Ramos (cell line): ENCODE measurements around the gene RBM47.

Experiments used
- in situ Hi-C: fragments of 300-500 bp; cut with MboI; formaldehyde crosslinking; loops from one replicate; pipeline ENCODE4 v1.14.3; 2022; ENCODE audit warnings: low sequenced_read_pairs; ENCODE audit not compliant: unreplicated experiment

The RBM47 gene

DNA sequence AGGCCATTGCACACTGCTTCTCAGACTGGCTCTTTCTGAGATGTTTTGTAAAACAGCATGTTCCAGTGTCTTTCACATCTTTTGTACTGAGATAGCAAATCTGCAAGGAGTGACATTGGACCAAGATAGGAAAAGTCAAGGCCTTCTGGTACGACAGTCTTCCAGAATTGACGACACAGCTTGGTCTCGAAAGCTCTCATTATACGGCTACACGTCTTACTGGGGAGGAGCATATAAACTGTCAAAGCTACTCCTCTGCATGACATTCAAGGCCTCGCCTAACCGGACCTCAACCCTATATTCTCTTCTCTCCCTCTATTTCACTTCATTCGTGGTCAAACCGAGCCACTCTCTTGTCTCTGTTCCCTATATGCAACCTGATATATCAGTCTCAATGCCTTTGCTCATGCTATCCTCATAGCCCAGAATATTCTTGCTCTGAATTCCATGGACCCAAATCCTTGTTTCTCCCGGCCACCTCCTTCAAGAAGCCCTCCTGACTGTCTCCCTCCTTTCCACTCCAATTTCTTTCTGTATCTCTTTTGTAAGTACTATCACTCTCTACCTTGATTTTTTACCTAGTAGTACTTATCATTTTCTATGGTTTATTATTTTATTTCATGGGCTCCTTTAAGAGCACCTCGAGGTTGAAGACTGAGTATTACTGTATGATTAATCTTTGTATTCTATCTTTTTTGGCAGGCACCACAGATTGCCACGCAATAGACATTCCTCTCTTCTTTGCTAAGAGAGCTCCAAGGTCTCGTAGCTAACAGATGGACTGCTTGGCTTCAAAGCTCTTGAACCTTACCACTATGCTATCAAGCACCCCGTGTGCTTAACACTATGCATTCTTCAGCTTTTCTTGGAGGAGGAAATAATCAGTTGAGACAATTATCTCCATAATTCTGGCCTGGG lies 35.1 kb downstream of the RBM47 start:
- in situ Hi-C loops: no loop called here

DNA sequence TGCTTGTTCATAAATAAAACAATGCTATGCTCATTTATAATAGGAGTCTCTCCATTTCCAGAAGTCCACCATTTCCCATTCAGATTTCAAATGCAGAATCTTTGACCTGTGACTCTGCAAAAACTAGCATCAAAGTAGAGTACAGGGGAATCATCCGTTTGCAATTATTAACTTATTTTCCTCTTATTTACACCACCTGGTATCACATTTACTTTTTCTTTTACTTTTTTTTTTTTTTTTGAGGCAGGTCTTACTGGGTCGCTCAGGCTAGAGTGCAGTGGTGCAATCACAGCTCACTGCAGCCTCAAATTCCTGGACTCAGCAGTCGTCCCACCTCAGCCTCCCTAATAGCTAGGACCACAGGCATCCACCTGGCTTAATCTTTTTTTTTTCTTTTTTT lies 37.6 kb downstream of the RBM47 start:
- in situ Hi-C loops: no loop called here

DNA sequence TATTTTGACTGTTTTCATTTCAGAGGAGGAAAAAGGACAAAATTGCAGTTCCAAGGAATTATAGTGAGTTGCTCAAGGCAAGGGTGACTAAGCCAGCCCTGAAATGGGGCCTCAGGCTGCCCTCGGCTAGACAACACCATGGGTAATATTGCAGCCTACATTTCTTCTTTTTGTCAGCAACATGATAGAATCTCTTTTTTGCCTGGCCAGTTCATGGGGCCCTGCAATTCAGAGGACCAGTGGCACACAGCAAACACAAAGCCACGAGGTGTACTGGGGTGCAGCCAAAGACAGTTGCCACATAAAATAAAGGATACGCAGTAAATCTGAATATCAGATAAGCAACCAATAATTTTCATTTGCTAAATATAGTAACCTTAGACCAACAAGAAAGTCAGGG lies 41.8 kb downstream of the RBM47 start:
- in situ Hi-C loops: no loop called here

DNA sequence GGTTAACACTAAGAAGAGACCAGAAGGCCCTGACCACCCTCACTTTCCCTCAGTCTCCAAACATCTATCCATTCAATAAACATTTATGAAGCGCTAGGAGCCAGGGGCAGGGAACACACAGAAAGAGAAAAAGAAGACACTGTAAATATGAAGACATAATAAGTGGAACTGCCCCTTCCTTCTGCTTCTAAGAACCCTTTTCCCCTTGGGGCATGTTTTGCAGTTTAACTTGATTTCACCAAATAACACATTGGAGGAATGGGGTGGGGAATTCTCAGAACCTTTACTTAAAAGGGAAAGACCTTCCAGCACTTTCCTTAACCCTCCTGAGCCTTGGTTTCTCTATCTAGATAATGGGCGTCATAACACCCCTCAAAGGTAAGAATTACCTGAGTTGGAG lies 42.3 kb downstream of the RBM47 start:
- in situ Hi-C loops: no loop called here

DNA sequence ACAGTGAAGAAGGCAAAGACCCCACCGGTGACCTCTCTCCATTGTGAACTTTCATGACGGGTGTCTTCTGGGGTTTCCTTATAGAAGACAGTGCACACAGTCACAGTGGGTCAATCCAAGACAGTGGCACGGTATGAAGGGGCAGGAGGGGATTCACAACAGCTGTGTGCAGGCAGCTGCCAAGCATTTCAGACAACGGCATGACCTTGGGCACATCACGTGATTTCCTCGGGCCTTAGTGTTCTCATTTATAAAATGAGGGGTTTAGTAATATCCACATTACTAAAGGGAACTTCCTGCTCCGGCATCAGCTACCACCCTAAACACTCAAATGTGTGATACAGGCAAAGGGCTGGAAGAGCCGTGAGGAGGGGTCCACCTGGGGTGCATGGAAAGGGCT lies 42.9 kb downstream of the RBM47 start:
- in situ Hi-C loops: no loop called here

DNA sequence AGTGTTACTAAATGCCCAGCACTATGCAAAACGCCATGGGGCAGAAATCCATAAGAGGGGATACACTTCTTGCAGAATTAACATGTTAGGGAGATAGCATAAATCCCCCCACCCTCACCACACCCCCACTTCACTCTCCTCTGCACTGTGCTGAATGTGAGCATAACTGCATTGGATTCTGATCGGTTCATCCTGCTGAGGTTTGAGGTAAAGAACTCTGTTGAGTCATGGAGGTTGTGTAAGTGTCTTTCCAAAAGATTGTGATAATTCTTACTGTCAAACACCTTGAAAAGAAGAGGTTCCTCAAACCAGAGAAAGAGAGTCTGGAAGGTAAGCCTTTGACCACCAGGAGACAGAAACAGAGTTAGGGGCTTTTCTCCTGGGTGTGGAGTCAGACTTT lies 43.6 kb downstream of the RBM47 start:
- in situ Hi-C loops: no loop called here

DNA sequence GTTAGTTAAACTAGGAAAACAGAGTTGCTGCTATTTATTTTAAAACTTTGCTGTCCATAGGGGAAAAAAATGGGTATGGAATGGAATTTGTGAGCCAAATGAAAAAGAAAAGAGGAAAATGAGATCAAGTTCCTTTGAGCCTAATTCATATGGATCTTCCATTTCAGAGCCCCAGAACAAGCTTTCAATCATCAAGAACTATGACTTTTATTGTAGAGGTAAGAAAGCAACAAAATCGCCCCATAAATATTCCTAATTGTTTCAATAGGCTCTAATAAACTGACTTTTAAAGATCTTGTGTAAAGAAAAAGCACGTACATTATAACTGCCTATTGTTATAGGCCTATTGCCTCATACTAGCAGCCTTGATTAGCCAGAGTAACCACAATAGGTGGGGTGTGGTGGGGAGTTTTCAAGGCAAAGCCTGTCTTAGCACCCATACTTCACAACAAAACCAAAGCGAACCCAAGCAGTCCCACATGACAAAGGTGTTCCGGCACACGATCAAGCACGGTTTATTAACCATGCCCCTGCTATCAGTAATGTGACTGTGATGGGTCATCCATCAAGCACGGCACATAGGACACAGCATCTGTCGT lies 44.4 kb downstream of the RBM47 start:
- in situ Hi-C loops: no loop called here

DNA sequence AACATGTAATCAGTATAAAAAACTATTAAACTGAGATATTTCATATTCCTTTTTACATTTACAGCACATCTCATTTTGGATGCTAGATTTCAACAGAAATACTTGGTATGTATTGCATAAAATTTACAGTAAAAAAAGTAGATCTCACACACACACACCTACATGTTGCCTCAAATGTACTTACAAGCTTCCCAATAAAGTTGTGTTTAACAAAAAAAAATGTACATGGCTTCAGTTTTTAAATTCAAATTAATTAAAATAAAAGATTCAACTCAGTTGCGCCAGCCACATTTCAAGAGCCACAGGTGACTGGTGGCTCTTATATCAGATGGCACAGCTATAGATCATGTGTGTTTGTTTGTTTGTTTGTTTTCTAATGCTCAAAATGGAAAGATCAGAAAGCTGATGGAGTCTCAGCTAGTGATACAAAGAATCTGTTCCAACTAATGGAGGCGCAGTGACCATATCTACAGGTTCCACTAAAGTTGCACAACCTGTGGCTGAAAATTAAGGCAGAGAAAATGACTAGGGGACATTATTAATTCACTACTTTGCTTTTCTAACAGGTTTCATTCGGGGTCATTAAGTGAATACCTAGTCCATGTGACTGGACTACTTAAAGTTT lies 45.0 kb downstream of the RBM47 start:
- in situ Hi-C loops: no loop called here

DNA sequence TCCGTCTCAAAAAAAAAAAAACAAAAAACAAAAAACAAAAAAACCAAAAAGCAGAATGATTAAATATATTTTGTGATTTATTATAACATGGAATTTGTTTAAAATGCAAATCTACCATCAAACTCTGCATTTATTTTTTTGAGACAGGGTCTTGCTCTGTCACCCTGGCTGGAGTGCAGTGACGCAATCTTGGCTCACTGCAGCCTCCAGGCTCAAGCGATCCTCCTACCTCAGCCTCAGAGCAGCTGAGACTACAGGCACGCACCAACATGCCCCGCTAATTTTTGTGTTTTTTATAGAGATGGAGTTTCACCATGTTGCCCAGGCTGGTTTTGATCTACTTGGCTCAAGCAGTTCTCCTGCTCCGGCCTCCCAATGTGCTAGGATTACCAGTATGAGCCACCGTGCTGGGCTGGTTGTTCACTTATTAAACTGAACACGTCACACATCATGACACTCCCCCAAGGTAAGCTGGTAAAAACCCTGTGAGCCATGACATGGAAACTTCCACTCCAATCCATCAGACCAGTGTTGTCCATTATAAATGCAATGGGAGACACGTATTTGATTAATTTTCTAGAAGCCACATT lies 45.7 kb downstream of the RBM47 start:
- in situ Hi-C loops: no loop called here

DNA sequence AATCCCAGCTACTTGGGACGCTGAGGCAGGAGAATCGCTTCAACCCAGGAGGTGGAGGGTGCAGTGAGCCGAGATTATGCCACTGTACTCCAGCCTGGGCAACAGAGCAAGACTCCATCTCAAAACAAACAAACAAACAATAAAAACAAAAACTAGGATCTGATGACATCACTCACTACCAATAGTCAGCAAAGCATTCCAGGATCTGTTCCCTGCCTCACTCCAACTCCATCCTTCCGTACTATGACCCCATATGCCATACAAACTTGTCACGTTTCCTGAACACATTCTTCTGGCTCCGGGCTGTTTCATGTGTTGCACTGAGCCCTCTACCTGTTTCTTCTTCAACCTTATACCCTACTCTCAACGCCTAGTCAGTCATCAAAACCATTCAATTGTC lies 47.3 kb downstream of the RBM47 start:
- in situ Hi-C loops: no loop called here

DNA sequence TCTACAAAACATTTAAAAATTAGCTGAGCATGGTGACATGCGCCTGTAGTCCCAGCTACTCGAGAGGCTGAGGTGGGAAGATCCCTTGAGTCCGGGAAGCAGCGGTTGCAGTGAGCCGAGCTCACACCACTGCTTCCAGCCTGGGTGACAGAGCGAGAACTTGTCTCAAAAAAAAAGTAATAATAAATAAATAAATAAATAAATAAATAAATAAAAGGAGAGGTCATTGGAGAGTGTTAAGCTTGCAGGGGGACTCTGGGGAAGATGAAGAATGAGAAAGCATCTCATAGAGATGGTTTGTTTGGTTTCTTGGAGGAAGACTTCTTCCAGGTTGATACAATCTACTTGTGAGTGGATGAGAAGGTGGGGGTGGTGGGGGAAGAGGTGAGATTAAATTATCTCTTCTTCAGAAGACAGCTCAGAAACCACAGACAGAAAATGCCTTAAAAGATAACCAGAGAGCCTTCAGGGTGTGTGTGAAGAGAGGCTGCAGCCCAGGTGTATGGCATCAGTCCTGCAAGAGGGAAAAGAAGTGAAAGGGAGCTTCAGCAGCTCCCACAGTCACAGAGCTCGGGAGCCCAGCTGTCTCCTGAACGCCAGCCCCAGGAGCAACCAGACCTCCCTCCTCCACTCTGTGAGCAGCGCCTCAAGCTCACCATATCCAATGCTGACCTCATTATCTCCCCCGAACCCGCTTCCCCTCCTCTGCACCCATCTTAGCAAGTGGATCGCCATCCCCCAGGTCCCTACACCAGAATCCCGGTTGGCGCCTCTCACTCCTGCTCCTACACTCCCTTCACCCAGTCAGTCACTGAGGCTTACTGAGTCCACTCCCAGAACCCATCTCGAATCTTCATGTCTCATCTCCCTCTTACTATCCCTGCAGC lies 48.2 kb downstream of the RBM47 start:
- in situ Hi-C loops: no loop called here

DNA sequence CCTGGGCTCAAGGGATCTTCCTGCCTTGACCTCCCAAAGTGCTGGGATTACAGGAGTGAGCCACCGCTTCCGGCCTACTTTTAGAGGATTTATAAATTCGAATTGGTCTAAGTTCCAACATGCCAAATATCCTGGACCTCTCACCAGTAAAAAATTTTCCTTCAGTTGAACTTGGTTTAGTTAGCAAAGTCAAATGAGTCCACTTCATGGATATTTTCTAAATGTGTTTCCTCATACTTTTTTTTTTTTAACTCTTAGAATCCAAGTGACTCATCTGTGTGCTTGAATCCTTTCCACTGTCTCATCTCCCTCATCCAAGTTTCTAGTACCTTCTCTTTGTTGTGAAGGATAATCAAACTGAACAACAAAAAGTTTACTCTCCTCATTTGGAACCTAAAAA lies 49.7 kb downstream of the RBM47 start:
- in situ Hi-C loops: no loop called here

DNA sequence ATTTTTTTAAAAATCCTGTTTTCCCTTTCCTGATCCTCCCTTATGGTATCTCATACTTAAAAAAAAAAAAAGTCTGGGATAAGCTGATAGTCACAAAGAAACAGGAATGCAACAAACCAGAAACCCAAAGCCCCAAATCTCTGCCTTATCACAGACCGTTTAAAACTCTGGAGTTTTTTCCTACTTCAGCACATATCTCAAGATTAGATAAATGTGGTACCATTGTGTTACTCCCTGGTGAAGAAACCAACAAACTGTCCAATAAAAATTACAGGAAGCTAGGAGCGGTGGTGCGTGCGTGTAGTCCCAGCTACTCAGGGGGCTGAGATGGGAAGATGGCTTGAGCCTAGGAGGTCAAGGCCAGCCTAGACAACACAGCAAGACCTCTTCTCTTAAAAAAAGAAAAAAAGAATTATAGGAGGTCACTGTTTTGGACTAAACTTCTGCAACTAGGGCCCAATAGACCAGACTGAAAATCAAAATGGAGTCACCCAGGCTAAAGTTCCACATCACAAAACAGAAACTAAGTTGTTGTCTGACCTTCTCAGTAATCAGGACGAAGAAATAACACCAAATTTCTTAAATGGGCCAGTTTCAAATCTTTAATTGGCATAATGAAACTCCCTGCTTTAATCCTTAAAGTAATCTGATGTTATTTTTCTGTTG lies 51.9 kb downstream of the RBM47 start:
- in situ Hi-C loops: no loop called here

DNA sequence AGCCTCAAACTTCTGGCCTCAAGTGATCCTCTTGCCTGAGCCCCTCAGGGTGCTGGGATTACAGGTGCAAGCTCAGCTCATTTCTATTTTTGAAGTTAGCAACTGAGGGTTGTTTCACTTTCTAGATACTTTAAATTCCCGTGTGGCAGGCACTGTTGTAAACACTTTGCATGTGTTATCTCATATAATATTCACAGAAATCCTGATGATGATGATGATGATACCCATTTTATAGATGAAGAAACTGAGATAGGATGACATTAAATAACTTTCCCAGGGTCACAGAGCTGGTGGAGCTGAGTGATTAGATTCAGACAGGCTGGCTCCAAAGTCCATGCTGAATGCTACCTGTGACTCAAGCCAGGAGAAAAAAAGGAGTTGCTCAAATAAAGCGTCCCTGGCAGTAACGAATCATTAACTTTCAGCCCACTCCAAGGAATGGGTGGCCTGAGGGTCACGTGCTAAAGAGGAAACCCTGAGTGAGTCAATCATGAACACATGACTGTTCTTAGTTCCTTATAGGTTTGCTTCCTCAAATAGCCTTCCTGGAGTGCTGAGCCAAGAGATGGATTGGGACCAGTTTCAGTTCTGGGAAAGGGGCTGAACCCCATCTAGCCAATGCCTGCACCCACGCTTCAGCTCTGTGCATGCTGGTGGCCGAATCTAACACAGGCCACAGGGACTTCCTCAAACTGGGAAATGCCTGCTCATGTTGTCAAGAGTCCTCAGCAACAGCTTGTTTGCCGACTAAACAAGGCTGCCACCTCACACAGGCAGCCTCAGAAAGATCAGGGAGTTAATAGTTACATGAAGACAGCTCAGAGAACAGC lies 52.8 kb downstream of the RBM47 start:
- in situ Hi-C loops: no loop called here

DNA sequence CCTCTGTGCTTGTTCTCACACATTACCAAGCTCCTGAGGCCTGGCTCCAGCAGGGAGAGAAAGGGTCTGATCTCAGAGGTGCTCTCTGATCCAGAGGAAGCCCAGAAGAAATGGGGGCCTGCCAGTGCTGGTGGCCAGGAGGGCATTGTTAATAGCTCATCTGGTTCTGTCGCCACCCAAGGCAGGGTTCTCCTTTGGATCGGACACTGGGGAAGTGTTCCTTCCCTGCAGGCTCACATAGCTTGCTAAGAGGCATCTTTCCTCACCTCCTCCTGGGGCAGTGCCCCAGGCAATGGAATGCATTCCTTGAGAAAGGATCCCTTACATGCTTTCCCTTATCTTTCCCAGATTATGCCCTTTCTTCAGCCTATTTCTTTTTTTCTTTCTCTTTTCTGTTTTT lies 53.8 kb downstream of the RBM47 start:
- in situ Hi-C loops: no loop called here

DNA sequence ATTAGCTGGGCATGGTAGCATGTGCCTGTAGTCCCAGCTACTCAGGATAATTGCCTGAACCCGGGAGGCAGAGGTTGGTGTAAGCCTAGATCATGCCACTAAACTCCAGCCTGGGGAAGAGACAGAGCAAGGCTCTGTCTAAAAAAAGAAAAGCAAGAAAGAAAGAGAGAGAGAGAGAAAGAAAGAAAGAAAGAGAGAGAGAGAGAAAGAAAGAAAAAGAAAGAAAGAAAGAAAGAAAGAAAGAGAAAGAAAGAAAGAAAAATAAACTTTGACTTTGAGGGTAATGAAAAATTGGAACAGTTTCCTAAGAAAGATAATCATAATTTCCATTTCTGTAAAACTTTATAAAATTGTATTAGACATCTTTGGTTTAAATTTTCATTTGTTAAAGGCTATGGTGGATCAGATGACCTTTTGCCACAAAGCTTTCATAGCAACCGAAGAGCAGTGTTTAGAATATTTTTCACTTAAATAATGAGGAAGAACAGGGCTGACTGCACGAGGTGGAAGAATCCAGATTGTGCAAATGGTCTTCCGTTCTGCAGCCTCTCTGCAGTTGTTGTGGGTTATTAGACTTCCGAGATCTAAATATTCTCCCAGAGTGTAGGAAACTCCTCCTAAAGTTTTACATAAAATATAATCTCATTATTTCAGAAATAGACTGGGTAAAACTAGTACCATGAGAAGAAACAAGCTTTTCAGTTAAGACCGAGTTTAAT lies 55.9 kb downstream of the RBM47 start:
- in situ Hi-C loops: no loop called here

DNA sequence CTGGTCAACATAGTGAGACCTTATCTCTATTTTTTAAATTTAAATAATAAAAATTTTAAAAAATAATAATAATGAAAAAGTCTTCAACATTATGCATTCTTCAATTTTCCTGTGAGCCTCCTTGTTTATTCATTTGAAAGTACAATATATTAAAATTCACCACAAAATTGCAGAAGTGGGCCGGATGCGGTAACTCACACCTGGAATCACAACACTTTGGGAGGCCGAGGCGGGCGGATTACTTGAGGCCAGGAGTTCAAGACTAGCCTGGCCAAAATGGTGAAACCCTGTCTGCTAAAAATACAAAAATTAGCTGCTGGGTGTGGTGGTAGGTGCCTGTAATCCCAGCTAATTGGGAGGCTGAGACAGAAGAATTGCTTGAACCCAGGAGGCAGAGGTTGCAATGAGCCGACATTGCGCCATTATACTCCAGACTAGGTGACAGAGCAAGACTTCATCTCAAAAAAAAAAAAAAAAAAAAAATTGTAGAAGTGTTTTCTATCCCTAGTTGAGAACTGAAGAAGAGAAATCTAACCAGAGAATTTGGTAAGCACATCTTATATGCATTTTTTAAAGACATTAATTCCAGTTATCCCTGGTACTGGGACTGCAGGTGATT lies 56.9 kb downstream of the RBM47 start:
- in situ Hi-C loops: no loop called here

DNA sequence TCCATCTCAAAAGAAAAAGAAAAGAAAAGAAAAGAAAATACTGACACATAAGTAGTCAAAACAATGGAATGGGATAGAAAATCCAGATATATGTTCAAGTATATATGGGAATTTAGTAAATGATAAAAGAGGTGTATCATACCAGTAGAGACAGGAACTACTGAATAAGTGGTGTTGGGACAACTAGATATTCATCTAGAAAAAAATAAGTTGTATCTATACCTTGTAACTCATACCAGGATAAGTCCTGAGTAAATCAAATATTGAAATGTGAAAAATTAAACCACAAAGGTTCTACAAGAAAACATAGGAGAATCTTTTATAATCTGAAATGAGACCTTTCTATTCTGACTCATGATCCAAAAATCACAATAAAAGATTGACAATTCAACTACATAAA lies 58.5 kb downstream of the RBM47 start:
- in situ Hi-C loops: no loop called here
